HG03571 (cell line): ENCODE data around the gene PPP4R4.
"Not testable (repeated sequence)": the region's sequence is repeated elsewhere in the genome, so short reads cannot be mapped to it uniquely, and the experiment has no call there.

Experiments
- ATAC-seq: cut with Tn5 transposase; IDR thresholded peaks from one replicate; pipeline ENCODE4 v1.9.1; 2021; ENCODE audit not compliant: unreplicated experiment

The PPP4R4 gene

DNA sequence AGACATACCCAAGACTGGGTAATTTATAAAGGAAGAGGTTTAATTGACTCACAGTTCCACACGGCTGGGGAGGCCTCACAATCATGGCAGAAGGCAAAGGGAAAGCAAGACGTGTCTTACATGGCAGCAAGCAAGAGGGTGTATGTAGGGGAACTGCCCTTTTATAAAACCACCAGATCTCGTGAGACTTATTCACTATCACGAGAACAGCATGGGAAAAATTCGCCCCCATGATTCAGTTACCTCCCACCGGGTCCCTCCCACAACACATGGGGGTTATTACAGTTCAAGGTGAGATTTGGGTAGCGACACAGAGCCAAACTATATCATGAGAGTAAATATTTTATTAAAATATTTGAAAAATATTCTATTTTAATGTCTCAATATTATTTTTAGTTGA lies 94.5 kb downstream of the PPP4R4 start:
- ATAC-seq, result not testable (repeated sequence)

DNA sequence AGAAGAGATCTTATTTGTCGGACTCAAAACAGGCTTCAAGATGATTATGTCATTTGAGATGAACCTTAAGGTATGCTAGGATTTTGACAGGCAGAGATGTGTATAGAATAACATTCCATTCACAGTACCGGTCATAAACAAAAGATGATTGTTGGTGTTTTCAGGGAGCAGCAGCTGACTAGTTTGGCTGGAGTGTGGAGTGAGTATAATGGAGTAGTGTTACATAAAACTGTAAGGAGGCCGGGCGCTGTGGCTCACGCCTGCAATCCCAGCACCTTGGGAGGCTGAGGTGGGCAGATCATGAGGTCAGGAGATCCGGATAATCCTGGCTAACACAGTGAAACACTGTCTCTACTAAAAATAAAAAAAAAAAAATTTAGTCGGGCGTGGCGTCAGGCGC lies 95.0 kb downstream of the PPP4R4 start:
- ATAC-seq, result no peak

DNA sequence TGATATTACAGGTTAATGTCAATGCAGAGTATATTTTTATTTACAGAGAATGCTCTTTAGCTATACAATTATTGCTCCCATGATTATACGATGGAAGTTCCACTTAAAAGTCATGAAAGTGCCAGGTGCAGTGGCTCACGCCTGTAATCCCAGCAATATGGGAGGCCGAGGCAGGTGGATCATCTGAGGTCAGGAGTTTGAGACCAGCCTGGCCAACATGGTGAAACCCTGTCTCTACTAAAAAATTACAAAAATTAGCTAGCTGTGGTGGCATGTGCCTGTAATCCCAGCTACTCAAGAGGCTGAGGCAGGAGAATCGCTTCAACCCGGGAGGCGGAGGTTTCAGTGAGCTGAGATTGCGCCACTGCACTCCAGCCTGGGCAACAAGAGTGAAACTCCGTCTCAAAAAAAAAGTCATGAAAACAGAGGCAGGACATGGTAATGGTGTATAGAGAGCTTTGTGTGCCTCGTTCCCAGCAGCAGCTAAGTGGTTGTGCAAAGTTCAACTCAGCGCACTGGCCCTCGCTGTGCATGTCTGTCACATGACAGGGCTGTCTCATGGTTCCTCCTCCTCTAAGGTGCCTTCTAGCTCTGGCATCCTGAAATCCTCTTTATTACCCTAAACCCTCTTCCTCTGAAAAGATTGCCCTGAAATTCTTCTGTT lies 102.9 kb downstream of the PPP4R4 start:
- ATAC-seq, result not testable (repeated sequence)

DNA sequence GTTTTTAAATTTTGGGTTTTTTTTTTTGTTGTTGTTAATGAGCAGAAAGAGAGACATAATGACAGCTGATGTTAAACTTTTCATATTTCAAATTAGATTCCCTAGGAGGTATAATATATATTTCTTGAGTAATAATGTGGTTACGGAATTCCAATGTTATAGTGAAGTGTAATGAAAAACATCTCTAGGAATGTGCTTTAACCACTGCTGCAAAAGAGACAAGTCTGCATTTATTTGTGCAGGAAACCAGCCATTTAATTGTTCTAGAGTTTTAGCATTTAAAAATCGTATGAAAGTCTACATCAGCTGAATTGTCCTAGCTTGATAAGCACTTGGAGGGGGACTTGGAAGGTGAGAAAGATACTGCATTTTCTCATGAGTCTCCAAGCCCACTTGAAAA lies 104.6 kb downstream of the PPP4R4 start:
- no peak for ATAC-seq

DNA sequence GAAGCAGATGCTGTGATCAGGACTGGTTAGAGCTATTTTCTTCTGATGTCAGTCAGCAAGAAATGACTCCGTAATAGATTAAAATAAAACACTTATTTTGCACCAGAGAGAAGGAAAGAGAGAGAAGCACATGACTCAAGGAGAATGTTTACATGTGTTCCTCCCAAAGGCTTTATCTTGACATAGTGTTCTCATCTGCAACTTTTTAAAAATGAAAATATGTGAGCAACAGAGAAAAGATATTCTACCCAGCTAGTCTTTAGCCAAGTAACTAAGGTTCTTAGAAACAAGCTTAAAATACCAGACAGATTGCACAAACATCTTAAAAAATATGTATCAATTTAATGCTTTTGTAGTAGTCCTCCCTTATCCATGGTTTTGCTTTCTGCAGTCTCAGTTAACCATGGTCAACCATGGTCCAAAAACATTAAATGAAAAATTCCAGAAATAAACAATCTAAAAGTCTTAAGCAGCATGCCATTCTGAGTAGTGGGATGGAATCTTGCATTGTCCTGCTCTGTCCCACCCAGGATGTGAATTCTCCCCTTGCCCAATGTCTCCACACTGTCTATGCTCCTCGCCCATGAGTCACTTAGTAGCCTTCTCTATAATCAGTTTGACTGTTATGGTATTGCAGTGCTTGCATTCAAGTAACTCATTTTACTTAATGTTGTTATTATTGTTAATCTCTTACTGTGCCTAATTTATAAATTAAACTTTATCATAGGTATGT lies 109.0 kb downstream of the PPP4R4 start:
- no peak for ATAC-seq

DNA sequence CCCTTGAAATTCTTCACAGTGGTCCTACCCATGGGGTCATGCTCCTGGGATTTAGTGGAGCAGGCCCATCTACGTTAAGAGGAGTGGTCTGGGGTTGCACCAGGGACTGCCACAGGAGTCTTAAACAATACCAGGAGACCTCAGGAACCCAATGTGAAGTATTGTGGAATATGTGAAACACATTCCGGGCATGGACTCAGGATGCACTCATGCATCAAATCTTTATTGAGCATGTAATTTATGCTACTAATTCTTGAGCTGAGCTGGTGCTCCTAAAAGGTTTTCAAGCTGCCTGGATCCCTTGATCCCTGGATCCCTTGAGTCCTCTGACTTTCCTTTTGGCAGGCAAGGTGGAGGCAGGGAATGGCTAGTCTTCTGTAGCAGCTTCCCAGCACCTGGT lies 110.1 kb downstream of the PPP4R4 start:
- ATAC-seq, result no peak

DNA sequence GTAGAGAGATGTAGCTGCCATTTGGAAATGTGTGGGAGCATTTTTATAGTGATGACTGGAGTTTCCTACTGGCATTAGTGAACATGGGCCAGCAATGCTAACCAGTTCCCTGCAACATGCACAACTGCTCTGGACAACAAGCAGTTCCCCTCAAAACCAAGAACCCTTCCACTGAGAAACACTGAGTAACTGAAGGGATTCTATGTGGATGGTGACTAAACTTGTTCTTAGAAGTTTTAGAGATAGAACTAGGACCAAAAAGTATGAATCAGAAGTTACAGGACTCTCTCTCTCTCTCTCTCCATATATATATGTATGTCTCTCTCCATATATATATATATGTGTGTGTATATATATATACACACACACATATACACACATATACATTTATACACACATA lies 111.0 kb downstream of the PPP4R4 start:
- ATAC-seq, result no peak

DNA sequence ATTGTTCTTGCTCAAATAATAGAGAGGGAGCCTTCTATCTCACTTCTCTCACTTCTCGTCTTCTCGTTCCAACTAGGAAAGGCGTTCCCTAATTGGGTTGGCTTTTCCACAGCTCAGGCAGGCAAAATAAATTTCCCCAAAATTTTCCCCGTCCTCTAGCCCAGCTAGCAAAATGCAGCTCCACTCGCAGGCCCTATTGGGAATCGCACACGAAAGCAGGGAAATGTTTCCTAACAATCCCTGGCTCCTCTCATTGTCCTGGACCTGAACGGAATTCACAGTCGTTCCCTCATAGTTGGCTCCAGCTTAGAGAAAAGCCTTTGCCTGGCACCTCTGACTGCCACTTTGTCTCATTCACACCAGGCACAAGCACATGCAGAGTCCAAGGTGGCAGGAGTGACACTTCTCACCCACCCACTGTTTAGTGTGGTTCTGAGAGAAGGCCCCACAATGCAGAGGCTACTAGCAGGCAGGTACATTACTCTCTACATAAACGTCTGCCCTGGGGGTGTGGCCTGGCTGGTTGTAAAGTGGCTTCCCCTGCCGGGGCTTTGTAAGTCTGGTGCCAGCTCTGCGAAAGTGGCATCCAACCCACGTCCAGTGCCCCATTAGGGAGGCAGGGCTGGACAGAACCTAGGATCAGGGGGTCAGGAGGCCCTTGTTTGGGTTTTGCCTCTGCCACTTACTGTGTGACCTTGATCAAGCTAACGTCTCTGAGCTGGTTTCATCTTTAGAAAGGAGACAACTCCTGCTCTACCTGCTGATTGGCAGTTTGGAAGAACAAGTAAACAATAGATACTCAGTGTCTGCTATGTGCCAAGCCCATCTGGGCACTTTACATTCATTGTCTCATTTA lies 114.7 kb downstream of the PPP4R4 start:
- no peak for ATAC-seq

DNA sequence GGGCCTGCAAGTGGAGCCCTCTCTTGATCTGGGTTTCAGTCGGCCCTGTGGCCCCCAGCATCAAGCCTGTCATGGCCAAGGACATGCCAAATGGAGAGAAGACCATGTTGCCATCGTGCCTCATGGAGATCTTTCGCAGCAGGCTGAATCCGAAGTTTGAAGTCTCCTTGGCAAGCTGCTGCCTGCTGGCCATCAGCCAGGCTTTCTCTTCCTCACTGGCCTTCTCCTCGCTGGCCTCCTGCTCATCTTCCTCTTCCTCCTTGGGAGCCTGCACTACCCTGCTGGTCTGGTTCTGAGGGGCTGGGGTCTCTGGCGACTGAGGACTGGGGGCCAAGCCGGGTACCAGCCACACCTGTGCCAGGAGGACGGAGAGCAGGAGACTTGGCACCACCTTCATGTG lies 116.1 kb downstream of the PPP4R4 start:
- no peak for ATAC-seq

DNA sequence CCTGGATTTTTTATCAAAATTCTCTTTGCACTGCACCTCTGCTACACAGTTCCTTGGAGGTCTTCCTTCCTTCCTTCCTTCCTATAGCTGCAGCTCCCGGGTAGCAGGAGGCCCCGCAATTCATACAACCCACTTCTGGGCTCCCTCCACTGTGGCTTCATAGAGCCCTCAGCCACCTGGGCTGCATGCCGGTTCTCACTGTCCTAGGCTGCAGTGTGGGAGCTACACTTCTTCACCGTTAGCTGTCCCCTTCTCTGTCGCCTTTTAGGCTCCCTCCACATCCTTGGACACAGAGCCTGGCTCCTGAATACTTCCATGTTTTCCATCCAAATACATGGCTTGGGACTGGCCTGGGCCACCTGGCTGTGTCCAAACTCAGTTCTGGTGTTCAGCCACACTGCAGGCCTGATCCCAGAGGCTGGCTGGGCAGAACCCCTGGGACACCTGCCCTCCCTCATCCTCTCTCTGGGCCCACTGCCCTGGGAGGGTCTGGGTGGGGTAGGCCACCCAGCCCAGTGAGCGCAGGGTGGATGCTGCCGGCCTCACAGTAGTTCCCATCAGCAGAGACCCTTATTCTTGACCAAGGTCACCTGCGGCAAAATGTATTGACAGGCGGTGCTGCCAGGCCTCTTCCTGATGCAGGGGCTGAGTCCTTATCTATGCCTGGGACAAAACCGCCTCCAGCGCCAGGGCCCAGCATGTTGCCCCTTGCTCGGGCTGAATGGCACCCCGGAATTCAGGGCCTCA lies 117.2 kb downstream of the PPP4R4 start:
- ATAC-seq, result no peak

DNA sequence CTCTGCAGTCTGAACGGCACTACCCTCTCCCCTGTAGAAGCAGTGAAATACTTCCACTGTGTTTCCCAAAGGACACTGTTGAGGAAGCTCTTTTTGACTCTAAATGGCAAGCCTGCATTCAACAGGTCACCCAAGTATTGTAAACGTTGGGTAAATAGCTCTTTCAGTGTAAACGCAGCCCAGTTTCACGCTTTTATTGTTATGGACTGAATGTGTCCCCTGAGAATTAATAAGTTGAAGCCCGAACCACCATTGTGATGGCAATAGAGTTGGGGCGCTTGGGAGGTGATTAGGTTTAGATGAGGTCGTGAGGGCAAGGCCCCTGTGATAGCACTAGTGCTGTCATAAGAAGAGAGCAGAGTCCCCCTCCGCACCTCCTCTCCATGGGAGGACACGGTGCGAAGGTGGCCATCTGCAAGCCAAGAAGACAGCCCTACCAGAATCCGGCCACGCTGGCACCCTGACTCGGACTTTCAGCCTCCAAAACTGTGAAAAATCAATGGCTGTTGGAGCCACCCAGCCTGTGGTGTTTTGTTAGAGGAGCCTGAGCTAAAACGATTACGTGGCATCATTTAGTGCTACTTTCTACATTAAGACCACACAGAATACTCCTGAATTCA lies 117.9 kb downstream of the PPP4R4 start:
- no peak for ATAC-seq

DNA sequence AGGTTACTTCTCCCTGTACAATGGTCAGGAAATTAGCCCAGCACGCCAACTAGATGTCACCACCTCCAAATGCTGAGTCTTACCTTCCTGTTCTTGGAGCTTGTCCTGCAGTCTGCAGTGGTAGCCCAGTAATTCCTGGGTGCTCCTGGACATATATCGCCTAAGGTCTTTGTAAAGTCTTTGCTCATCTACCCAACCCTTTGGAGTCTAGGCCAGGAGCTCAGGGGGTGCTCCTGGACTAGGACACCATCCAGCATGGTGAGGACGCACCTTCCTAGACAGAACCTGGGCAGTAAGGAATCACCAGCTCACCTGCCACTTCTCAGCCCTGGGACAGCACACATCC lies 118.4 kb downstream of the PPP4R4 start:
- ATAC-seq, result no peak

DNA sequence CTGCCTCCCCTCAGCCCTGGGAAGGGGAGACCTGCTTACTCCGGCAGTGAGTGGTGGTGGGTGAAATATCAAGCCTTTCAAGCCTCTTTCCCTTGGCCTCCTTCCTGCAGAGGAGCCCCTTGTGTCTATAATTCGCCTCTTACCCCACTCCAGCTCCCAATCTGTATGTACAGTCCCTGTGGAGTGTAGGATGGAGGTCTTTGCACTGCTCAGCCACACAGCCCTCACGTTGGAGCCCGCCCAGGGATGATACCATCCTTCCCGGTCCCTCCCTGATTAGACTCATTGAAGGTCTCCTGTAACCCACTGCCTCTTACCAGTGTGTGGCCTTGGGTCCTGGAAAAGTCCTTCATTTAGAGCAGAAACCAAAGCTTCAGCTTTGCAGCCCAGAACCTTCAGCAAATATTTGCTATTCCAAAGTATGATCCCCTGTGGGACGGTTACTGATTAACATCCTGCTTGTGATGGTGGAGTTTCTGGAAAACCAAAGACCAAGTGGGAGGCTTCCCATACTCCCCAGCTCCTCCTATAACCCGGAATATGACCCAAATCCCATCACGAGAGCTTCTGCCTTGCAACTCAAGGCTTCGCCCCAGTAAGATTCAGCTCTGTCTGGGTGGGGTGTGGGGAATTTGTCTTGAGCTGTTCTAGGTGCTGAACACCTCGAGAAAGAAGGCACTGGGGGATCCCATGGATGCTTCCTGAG lies 118.9 kb downstream of the PPP4R4 start, which contains the start of gene SERPINA10:
SERPINA10 (minus strand) TSS at position 397 of the 706 bp plus-strand sequence. CDS start 2,675 bp downstream, outside the sequence.
- no peak for ATAC-seq

DNA sequence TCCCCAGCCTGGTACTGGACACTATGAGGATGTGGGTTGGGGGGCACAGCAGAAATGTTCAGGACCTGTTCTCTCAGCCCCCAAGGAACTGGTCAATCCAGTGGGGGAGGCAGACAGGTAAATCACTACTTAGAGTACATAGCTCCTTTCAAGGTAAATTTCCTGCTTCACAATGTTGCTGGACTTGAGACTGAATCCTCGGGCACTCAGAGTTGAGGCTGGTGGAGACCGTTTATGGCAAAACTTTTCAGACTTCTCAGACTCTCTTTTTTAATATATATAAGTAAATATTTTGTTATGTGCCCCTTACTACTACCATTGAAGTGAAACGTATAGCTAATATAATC lies 119.4 kb downstream of the PPP4R4 start:
- no peak for ATAC-seq

DNA sequence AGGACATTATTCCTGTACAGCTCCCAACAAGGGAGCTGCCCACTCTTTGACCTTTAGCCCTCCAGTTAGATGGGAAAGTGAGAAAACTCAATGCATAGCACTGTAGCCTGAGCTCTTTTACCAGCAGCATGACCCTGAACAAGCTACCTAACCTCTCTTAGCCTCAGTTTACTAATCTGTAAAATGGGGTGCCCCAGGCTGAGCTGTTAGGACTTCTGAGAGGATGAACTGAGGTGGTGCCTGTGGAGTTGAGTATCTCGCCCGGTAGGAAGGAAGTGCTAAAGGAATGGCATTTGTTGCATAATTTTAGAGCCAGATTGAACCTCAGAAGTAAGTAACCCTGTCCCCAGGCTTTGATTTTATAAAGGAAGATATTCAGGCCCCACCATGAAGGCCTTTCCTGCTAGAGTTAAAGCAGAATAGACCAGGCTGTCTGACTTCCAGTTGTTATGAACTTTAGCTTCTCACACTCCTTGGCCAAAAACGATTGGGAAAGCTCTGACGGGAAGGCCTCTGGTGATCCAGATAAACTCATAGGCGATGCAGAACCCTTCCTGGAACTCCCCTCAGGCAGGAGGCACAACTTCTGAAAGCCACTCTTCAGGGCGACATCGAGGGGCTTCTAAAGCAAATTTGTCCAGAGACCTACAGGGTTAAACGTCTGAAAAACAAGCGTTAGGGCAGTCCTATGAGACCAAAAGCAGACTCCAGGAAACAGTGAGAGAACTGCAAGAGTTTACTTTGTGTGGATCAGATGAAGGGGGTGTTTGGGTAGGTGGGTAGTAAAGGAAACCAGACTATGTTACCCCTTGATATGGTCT lies 121.4 kb downstream of the PPP4R4 start:
- no peak for ATAC-seq

DNA sequence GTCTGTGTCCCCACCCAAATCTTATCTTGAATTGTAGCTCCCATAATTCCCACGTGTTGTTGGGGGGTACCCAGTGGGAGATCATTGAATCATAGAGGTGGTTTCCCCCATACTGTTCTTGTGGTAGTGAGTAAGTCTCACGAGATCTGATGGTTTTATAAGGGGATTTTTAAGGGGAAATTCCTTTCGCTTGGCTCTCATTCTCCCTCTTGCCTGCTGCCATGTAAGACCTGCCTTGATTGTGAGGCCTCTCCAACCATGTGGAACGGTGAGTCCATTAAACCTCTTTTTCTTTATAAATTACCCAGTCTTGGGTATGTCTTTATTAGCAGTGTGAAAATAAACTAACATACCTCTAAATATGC lies 122.0 kb downstream of the PPP4R4 start:
- not testable (repeated sequence) for ATAC-seq

DNA sequence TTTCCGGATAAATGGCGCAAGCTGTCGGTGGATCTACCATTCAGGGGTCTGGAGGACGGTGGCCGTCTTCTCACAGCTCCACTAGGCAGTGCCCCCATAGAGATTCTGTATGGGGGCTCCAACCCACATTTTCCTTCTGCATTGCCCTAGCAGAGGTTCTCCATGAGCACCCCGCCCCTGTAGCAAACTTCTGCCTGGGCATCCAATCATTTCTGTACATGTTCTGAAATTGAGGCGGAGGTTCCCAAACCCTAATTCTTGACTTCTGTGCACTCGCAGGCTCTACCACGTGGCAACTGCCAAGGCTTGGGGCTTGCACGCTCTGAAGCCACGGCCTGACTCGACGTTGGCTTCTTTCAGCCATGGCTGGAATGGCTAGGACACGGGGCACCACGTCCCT lies 124.0 kb downstream of the PPP4R4 start:
- ATAC-seq, result no peak

DNA sequence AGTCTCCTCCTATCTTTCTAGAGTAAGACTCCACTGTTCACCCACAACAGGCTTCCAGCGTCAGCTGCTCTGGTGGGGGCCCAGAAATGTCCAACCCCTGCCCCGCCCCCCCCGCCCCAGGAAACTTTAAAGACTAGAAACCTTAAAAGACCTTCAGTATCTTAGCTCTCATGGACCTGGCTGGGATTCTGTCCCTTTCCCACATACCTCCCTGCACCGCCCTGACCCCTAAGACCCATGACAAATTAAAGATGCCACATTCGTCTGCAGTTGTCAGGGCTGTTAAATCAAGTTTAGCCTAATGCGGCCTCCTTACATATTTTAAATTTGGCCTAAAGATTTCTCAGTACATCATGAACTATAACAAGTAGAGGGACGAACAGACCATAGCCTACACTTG lies 129.0 kb downstream of the PPP4R4 start:
- no peak for ATAC-seq

DNA sequence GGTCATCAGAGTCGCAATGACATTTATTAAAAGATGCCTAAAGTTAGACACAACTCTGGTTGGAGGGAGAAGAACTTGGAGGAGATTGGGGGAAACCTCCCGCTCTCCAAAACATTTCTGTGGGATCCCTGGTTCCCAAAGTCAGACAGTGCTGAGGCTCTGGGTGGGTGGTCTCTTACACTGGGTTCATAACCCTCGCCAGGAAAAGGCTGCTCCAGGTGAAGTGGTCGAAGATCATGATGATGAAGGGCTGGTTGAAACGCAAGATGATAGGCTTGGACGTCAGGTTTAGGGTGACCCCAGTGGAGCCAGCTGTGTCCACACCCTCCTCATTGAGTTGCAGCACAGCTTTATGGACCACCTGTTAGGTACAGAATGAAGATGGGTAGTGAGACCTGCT lies 130.1 kb downstream of the PPP4R4 start:
- ATAC-seq, result no peak
